CD14-positive monocyte (primary cell): ENCODE measurements around the gene LMNTD2. TPM values are rescaled to one million over a fixed set of nuclear protein-coding genes. Genes with fewer than 3 reads are reported as not detected.

Experiments used
- DNase-seq, 3 donors: peaks; one replicate each; pipeline ENCODE4 v3.0.0-alpha.2; 2011 to 2022
- H2AFZ ChIP-seq: 2 replicates; pipeline ENCODE4 v1.6.0; 2012; ENCODE audit warnings: mild to moderate bottlenecking, low read depth, low read length, inconsistent platforms; ENCODE audit not compliant: insufficient read depth, poor library complexity, severe bottlenecking
- H3K27ac ChIP-seq, 2 donors: 1 replicate in 1 of 2; 2 replicates in 1 of 2; pipeline ENCODE4 v1.5.1; 2012 to 2013; ENCODE audit warnings: low read length in 2 of 2, control low read depth in 1 of 2, inconsistent platforms in 1 of 2, low read depth in 1 of 2, mild to moderate bottlenecking in 1 of 2
- H3K27me3 ChIP-seq, 2 donors: one replicate each; pipeline versions ENCODE4 v1.6.0 to v1.6.1; 2011 to 2013; ENCODE audit warnings: low read length in 2 of 2; ENCODE audit not compliant: control insufficient read depth in 2 of 2, insufficient read depth in 2 of 2
- H3K36me3 ChIP-seq, 2 donors: replicated peaks in 1 of 2; 1 replicate in 1 of 2; 2 replicates in 1 of 2; pipeline versions ENCODE4 v1.5.1 to v1.6.1; 2012 to 2013; ENCODE audit warnings: low read length in 2 of 2, control low read depth in 1 of 2, inconsistent platforms in 1 of 2, mild to moderate bottlenecking in 1 of 2; ENCODE audit not compliant: insufficient read depth in 2 of 2, control insufficient read depth in 1 of 2
- H3K4me1 ChIP-seq, 2 donors: 1 replicate in 1 of 2; 2 replicates in 1 of 2; pipeline versions ENCODE4 v1.5.1 to v1.6.1; 2012 to 2013; ENCODE audit warnings: low read length in 2 of 2, control low read depth in 1 of 2, inconsistent platforms in 1 of 2, mild to moderate bottlenecking in 1 of 2, moderate library complexity in 1 of 2; ENCODE audit not compliant: insufficient read depth in 2 of 2, control insufficient read depth in 1 of 2
- H3K4me2 ChIP-seq: replicated peaks from 2 replicates; pipeline ENCODE3; 2012; ENCODE audit warnings: low read length, moderate library complexity, mild to moderate bottlenecking; ENCODE audit not compliant: poor library complexity, severe bottlenecking; ENCODE audit errors: extremely low read depth
- H3K4me3 ChIP-seq, 3 experiments: fragments of 200-600 bp in 1 of 3; sonication (generic) in 1 of 3; replicated peaks in 1 of 3; 1 replicate in 2 of 3; 2 replicates in 1 of 3; pipeline ENCODE4 v1.5.1; 2011 to 2013; ENCODE audit warnings: low read length in 3 of 3, mild to moderate bottlenecking in 3 of 3, control low read depth in 2 of 3, low read depth in 2 of 3, inconsistent platforms in 1 of 3, moderate library complexity in 1 of 3
- H3K79me2 ChIP-seq: 2 replicates; pipeline ENCODE4 v1.6.0; 2012; ENCODE audit warnings: mild to moderate bottlenecking, control low read depth, inconsistent platforms, low read length, moderate library complexity; ENCODE audit not compliant: insufficient read depth
- H3K9ac ChIP-seq: 2 replicates; pipeline ENCODE4 v1.6.0; 2017; ENCODE audit warnings: low read length, mild to moderate bottlenecking; ENCODE audit not compliant: insufficient read depth, poor library complexity, severe bottlenecking
- H3K9me3 ChIP-seq, 2 donors: replicated peaks in 1 of 2; 1 replicate in 1 of 2; 2 replicates in 1 of 2; pipeline versions ENCODE4 v1.5.1 to v1.6.1; 2012 to 2013; ENCODE audit warnings: low read length in 2 of 2, control low read depth in 1 of 2; ENCODE audit not compliant: control insufficient read depth in 1 of 2, insufficient read depth in 1 of 2
- H4K20me1 ChIP-seq: 2 replicates; pipeline ENCODE4 v1.6.0; 2012; ENCODE audit warnings: mild to moderate bottlenecking, low read length, control low read depth, moderate library complexity; ENCODE audit not compliant: insufficient read depth
- H3K27ac Mint-ChIP-seq, 7 donors: one replicate each; pipeline ENCODE4 v1.8.0; 2020; ENCODE audit warnings: mild to moderate bottlenecking in 7 of 7, mixed read lengths in 7 of 7, moderate library complexity in 6 of 7, inconsistent platforms in 2 of 7
- H3K27me3 Mint-ChIP-seq, 3 donors: one replicate each; pipeline ENCODE4 v1.8.0; 2021 to 2022; ENCODE audit warnings: low read depth in 3 of 3, mild to moderate bottlenecking in 3 of 3, mixed read lengths in 3 of 3, moderate library complexity in 3 of 3, inconsistent platforms in 1 of 3
- H3K36me3 Mint-ChIP-seq, 2 donors: one replicate each; pipeline ENCODE4 v1.8.0; 2020; ENCODE audit warnings: mixed read lengths in 2 of 2, inconsistent platforms in 1 of 2, mild to moderate bottlenecking in 1 of 2
- H3K4me1 Mint-ChIP-seq: one replicate; pipeline ENCODE4 v1.8.0; 2020; ENCODE audit warnings: mild to moderate bottlenecking, mixed read lengths
- H3K4me3 Mint-ChIP-seq, 2 donors: one replicate each; pipeline ENCODE4 v1.8.0; 2020; ENCODE audit warnings: mild to moderate bottlenecking in 2 of 2, mixed read lengths in 2 of 2, moderate library complexity in 1 of 2
- H3K9me3 Mint-ChIP-seq, 7 donors: one replicate each; pipeline ENCODE4 v1.8.0; 2020 to 2022; ENCODE audit warnings: mixed read lengths in 7 of 7, mild to moderate bottlenecking in 6 of 7, moderate library complexity in 6 of 7, inconsistent platforms in 2 of 7
- WGBS: methylation state at CpG from one replicate; pipeline ENCODE4 v1.1.5; 2013; ENCODE audit warnings: missing lambda C conversion rate; ENCODE audit not compliant: insufficient coverage; 5-methylcytosine and 5-hydroxymethylcytosine counted together
- intact Hi-C, 2 donors: fragments of 100-400 bp; cut with micrococcal nuclease; formaldehyde crosslinking; loops; one replicate each; pipeline versions ENCODE4 v1.15.0 to v1.15.1; 2023
- polyA plus RNA-seq, 3 donors: library from polyadenylated mRNA; depleted of rRNA in 1 of 3; unstranded in 2 of 3; stranded (reverse) in 1 of 3; fragments of 300-500 nt in 2 of 3; fragments of >200 nt in 1 of 3; fragmentation: Illumina TruSeq in 2 of 3; gene quantifications; 1 replicate in 2 of 3; 2 replicates in 1 of 3; pipeline ENCODE4 v1.2.3, GENCODE V29; 2012 to 2021
- TF ChIP-seq, protein P1 (sequence below): fragments of 200-600 bp; IDR thresholded peaks from one replicate; pipeline ENCODE4 v1.8.0; 2022; ENCODE audit warnings: antibody characterized with exemption, mild to moderate bottlenecking

The LMNTD2 gene
- polyA plus RNA-seq, 3 donors, result 0.67 to 10.6 (median 1.2) TPM

DNA sequence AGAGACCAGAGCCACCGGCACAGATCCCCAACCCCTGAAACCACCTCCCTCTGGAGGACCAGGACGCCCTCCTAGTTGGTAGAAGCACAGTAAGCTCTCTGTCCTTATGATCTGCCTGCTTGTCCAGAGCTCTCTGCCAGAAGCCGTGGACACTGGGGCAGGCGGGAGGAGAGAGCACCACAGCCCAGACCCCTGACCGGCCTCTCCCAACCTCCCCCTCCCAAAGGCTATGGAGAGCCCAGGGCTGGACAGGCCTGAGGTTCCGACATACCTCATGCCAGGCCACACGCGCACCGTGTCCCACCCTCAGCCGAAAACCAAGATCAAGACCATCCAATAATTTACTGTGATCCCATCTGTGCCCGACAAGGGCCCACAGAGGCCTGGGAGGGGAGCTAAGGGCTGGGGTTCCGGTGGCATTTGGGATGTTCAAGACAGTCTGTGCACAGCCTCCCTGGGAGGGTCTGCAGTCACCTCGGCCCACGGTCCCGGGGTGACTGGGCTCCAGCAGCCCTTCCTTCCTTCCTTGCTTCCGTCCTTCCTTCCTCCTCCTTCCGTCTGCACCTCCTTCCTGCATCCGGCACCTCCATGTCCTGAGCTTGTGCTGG, 28.5 kb downstream of the LMNTD2 start:
- H4K20me1 ChIP-seq, result peaks cover 26% of the 10 kb centered on the region
- no peaks in the 10 kb centered on the region for H3K9me3 ChIP-seq
- no peak overlapping the region for H3K4me3 ChIP-seq
- DNase-seq, result no peak
- peaks cover 12% of the 10 kb centered on the region for H3K79me2 ChIP-seq
- peaks cover 22 to 27% of the 10 kb centered on the region in 2 donors for H3K4me1 ChIP-seq
- H3K36me3 Mint-ChIP-seq, result peaks cover 15% of the 10 kb centered on the region in 2 donors
- peaks cover 20 to 23% of the 10 kb centered on the region in 2 donors for H3K36me3 ChIP-seq
- intact Hi-C loops, result no loop called here
- H3K27ac ChIP-seq, result no peak overlapping the region
- no peak overlapping the region for H3K4me3 Mint-ChIP-seq
- peaks cover 8% of the 10 kb centered on the region for H3K4me1 Mint-ChIP-seq
- no peak overlapping the region for H3K9ac ChIP-seq
- H3K27me3 Mint-ChIP-seq, result peaks cover 4 to 10% (median 7%) of the 10 kb centered on the region in 3 donors
- H3K27me3 ChIP-seq, result peaks cover 0 to 6% of the 10 kb centered on the region in 2 donors
- H3K4me2 ChIP-seq, result no peak overlapping the region
- TF ChIP-seq, protein P1, sequence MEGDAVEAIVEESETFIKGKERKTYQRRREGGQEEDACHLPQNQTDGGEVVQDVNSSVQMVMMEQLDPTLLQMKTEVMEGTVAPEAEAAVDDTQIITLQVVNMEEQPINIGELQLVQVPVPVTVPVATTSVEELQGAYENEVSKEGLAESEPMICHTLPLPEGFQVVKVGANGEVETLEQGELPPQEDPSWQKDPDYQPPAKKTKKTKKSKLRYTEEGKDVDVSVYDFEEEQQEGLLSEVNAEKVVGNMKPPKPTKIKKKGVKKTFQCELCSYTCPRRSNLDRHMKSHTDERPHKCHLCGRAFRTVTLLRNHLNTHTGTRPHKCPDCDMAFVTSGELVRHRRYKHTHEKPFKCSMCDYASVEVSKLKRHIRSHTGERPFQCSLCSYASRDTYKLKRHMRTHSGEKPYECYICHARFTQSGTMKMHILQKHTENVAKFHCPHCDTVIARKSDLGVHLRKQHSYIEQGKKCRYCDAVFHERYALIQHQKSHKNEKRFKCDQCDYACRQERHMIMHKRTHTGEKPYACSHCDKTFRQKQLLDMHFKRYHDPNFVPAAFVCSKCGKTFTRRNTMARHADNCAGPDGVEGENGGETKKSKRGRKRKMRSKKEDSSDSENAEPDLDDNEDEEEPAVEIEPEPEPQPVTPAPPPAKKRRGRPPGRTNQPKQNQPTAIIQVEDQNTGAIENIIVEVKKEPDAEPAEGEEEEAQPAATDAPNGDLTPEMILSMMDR, result no peak
- H3K27ac Mint-ChIP-seq, result peak overlapping the region in 3 of 7 donors; percentile 30 to 59 (median 54)
- H3K9me3 Mint-ChIP-seq, result peaks cover 0 to 2% (median 0%) of the 10 kb centered on the region in 7 donors
- H2AFZ ChIP-seq, result no peak overlapping the region
- 85% methylated on average over 8 of the region's 18 CpGs for WGBS

DNA sequence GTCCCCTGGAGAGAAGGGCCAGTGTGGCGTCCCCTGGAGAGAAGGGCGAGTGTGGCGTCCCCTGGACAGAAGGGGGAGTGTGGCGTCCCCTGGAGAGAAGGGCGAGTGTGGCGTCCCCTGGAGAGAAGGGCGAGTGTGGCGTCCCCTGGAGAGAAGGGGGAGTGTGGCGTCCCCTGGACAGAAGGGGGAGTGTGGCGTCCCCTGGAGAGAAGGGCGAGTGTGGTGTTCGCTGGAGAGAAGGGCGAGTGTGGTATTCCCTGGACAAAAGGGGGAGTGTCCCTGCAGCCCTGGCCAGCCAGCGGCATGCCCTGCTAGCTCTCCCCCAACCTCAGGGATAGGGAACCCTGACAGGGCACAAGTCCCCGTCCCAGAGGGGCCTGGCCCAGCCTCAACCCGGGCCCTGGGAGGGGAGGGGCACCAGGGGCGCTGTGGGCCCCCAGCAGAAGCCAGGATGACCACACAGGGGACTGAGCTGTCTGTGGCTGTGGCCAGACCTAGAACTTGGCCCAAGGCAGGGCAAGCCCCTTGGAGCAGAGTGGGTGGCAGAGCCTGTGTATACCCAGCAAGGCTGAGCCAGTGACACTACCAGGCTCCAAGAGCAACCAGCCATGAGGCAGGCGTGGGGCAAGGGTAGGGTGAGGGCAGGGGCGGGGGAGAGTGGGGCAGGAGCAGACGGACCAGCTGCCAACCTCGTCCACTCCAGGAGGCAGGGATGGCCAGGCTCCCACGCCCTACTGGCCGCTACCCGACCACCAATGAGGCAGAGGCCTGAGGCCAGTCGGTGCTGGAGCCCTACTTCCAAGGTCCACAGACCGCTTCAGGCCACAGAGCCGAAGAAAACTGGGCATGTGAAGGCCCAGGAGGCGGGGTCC, 29.3 kb downstream of the LMNTD2 start:
- Histone ChIP-seq H4K20me1 (peaks cover 26% of the 10 kb centered on the region), H2AFZ (no peak overlapping the region), H3K9ac (no peak overlapping the region), H3K4me3 (no peak overlapping the region), H3K27ac (no peak overlapping the region), H3K4me1 (peaks cover 14 to 19% of the 10 kb centered on the region in 2 donors), H3K27me3 (no peaks in the 10 kb centered on the region), H3K9me3 (no peaks in the 10 kb centered on the region), H3K4me2 (no peak overlapping the region), H3K36me3 (peaks cover 20 to 23% of the 10 kb centered on the region in 2 donors), H3K79me2 (peaks cover 12% of the 10 kb centered on the region)
- no peak for DNase-seq
- H3K36me3 Mint-ChIP-seq, result peaks cover 15% of the 10 kb centered on the region in 2 donors
- no peaks in the 10 kb centered on the region for H3K9me3 Mint-ChIP-seq
- peaks cover 2 to 3% (median 2%) of the 10 kb centered on the region in 3 donors for H3K27me3 Mint-ChIP-seq
- TF ChIP-seq, protein P1, result no peak
- H3K4me1 Mint-ChIP-seq, result peaks cover 4% of the 10 kb centered on the region
- H3K4me3 Mint-ChIP-seq, result no peak overlapping the region
- 97% methylated on average over 17 of the region's 28 CpGs for WGBS
- H3K27ac Mint-ChIP-seq, result no peak overlapping the region
- intact Hi-C loops, result no loop called here
